ENCODE results near the gene KLF3.

KLF3 gene

DNA sequence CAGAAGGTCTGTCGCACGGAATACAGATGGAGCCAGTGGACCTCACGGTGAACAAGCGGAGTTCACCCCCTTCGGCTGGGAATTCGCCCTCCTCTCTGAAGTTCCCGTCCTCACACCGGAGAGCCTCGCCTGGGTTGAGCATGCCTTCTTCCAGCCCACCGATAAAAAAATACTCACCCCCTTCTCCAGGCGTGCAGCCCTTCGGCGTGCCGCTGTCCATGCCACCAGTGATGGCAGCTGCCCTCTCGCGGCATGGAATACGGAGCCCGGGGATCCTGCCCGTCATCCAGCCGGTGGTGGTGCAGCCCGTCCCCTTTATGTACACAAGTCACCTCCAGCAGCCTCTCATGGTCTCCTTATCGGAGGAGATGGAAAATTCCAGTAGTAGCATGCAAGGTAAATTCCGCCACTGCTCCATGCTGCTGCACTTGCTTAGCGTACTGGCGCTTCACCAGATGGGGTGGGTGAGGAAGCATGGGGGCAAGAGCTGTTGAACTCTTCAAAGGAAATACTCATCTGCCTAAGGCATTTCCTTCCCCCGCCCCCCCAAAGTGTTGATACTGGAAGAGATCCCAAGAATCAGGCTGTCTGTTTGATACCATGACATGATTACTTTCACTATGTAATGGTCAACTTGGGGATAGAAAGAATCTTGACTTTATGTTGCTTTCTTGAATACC lies 24.8 kb downstream of the KLF3 start:
- H3K4me2 ChIP-seq (ENCODE audit: low read length, poor library complexity, severe bottlenecking) = no peak overlapping the region
- H3K9ac ChIP-seq (ENCODE audit: low read length) = no peak overlapping the region
- DNase-seq = no peak
- H2BK15ac ChIP-seq (ENCODE audit: low read depth, poor library complexity, severe bottlenecking) = no peak overlapping the region
- H4K8ac ChIP-seq (ENCODE audit: low read length) = no peak overlapping the region
- no peak overlapping the region for H3K14ac ChIP-seq (ENCODE audit: low read length in 2 of 2)
- no peak overlapping the region for H3K27ac ChIP-seq (ENCODE audit: low read length, poor library complexity, severe bottlenecking)
- WGBS = 99% methylated on average over 24 of the region's 26 CpGs
- no peak overlapping the region for H4K91ac ChIP-seq (ENCODE audit: low read length)
- H3K18ac ChIP-seq (ENCODE audit: low read depth in 1 of 2, low read length in 2 of 2) = no peak overlapping the region
- peaks cover 27 to 76% of the 10 kb centered on the region in 2 experiments for H3K36me3 ChIP-seq (ENCODE audit: control insufficient read depth in 1 of 2, insufficient read depth in 2 of 2, low read depth in 1 of 2, low read length in 2 of 2)
- H2BK12ac ChIP-seq (ENCODE audit: low read length in 2 of 2) = no peak overlapping the region
- no peak overlapping the region for H3K4ac ChIP-seq (ENCODE audit: low read depth in 1 of 2, low read length in 2 of 2)
- H3K27me3 ChIP-seq (ENCODE audit: control insufficient read depth in 1 of 2, insufficient read depth in 1 of 2, low read length in 2 of 2) = no peaks in the 10 kb centered on the region
- no peak overlapping the region for H2AK5ac ChIP-seq (ENCODE audit: low read length, severe bottlenecking)
- H3K4me3 ChIP-seq (ENCODE audit: insufficient read depth in 1 of 2, low read depth in 1 of 2, low read length in 2 of 2) = no peak overlapping the region
- peaks cover 30% of the 10 kb centered on the region for H3K79me1 ChIP-seq (replicated peaks; ENCODE audit: low read length, poor library complexity, severe bottlenecking)
- H3K9me3 ChIP-seq (ENCODE audit: control insufficient read depth, low read length) = no peaks in the 10 kb centered on the region
- H2BK120ac ChIP-seq (ENCODE audit: low read depth, low read length) = no peak overlapping the region
- no peak overlapping the region for H2AFZ ChIP-seq (ENCODE audit: low read depth, low read length)
- no peaks in the 10 kb centered on the region for H3K4me1 ChIP-seq (ENCODE audit: control insufficient read depth, insufficient read depth, low read depth, low read length)
- no peak overlapping the region for H3K23ac ChIP-seq (ENCODE audit: low read length in 2 of 2)
- no peak overlapping the region for H2BK5ac ChIP-seq (ENCODE audit: low read depth, low read length, poor library complexity, severe bottlenecking)

DNA sequence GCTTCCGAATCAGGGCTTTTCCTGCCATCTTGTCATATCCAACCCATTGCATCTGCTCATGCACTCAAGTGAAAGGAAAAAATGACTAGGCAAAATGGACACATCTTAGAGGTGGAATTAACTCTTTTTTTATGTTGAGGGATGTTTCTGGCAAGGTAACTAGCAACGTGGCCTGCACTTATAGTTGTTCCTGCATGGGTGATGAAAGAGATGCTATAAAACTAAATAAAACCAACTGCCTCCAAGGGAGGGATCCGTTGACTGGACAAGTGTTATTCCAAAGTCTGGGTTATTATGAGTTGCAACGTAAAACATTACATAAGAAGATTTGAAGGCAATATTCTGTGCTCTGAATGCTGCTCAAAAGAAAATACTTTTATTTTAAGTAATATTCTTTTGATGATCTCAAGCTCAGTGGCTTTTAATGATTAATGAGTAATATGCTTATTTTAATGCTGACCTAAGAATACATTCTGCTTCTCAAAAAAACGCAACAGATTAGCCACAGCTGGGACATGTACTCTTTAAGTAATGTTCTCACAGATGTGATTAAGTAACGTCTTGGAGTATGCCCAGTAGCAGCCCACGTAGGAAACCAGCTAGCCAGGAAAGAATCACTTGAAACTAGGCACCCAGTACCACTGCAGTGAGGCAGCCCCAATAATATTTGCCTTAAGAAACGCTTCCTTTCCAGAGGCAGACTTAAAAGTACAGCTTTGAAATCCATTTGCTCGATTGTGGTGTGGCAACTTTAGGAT lies 27.4 kb downstream of the KLF3 start:
- 94% methylated on average over 7 of the region's 9 CpGs for WGBS
- no peak overlapping the region for H2BK15ac ChIP-seq (ENCODE audit: low read depth, poor library complexity, severe bottlenecking)

DNA sequence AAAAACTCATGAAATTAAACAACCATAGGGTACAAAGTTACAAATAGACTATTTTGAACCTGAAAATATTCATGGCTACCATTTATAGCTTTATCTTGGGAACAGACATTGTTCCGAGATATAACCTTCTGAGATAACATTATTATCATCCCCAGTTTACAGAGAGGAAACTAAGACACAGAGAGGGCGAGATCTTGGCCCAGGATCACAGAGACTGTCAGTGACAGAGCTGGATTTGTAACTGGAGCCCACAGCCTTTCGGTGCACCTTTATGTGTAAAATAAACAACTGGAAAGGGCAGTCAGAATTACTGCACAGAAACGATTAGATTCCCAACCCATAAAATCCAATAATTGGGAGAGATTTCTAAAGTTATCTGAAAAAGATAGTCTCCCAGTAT lies 28.4 kb downstream of the KLF3 start:
- peaks cover 33 to 90% of the 10 kb centered on the region in 2 experiments for H3K36me3 ChIP-seq (ENCODE audit: control insufficient read depth in 1 of 2, insufficient read depth in 2 of 2, low read depth in 1 of 2, low read length in 2 of 2)
- H2BK120ac ChIP-seq (ENCODE audit: low read depth, low read length) = no peak overlapping the region
- no peak overlapping the region for H3K4ac ChIP-seq (ENCODE audit: low read depth in 1 of 2, low read length in 2 of 2)
- no peak overlapping the region for H2BK15ac ChIP-seq (ENCODE audit: low read depth, poor library complexity, severe bottlenecking)
- no peak overlapping the region for H3K27ac ChIP-seq (ENCODE audit: low read length, poor library complexity, severe bottlenecking)
- no peaks in the 10 kb centered on the region for H3K4me1 ChIP-seq (ENCODE audit: control insufficient read depth, insufficient read depth, low read depth, low read length)
- H4K8ac ChIP-seq (ENCODE audit: low read length) = no peak overlapping the region
- DNase-seq = no peak
- no peaks in the 10 kb centered on the region for H3K9me3 ChIP-seq (ENCODE audit: control insufficient read depth, low read length)
- H4K91ac ChIP-seq (ENCODE audit: low read length) = no peak overlapping the region
- no peak overlapping the region for H3K4me3 ChIP-seq (ENCODE audit: insufficient read depth in 1 of 2, low read depth in 1 of 2, low read length in 2 of 2)
- H2BK12ac ChIP-seq (ENCODE audit: low read length in 2 of 2) = no peak overlapping the region
- no peak overlapping the region for H3K9ac ChIP-seq (ENCODE audit: low read length)
- no peak overlapping the region for H2AK5ac ChIP-seq (ENCODE audit: low read length, severe bottlenecking)
- H3K27me3 ChIP-seq (ENCODE audit: control insufficient read depth in 1 of 2, insufficient read depth in 1 of 2, low read length in 2 of 2) = no peaks in the 10 kb centered on the region
- H3K79me1 ChIP-seq (replicated peaks; ENCODE audit: low read length, poor library complexity, severe bottlenecking) = peaks cover 37% of the 10 kb centered on the region
- H3K18ac ChIP-seq (ENCODE audit: low read depth in 1 of 2, low read length in 2 of 2) = no peak overlapping the region
- H3K4me2 ChIP-seq (ENCODE audit: low read length, poor library complexity, severe bottlenecking) = no peak overlapping the region
- no peak overlapping the region for H3K23ac ChIP-seq (ENCODE audit: low read length in 2 of 2)
- no peak overlapping the region for H3K14ac ChIP-seq (ENCODE audit: low read length in 2 of 2)
- H2AFZ ChIP-seq (ENCODE audit: low read depth, low read length) = no peak overlapping the region
- 100% methylated on average over 1 of the region's 4 CpGs for WGBS
- H2BK5ac ChIP-seq (ENCODE audit: low read depth, low read length, poor library complexity, severe bottlenecking) = no peak overlapping the region

More for the DNA sequence above, 27.4 kb downstream of the KLF3 start:
- no peak overlapping the region for H2AK5ac ChIP-seq (ENCODE audit: low read length, severe bottlenecking)
- no peak overlapping the region for H2BK12ac ChIP-seq (ENCODE audit: low read length in 2 of 2)
- H3K36me3 ChIP-seq (ENCODE audit: control insufficient read depth in 1 of 2, insufficient read depth in 2 of 2, low read depth in 1 of 2, low read length in 2 of 2) = peaks cover 30 to 81% of the 10 kb centered on the region in 2 experiments
- H3K27me3 ChIP-seq (ENCODE audit: control insufficient read depth in 1 of 2, insufficient read depth in 1 of 2, low read length in 2 of 2) = no peaks in the 10 kb centered on the region
- no peak overlapping the region for H3K4me3 ChIP-seq (ENCODE audit: insufficient read depth in 1 of 2, low read depth in 1 of 2, low read length in 2 of 2)
- no peak overlapping the region for H3K27ac ChIP-seq (ENCODE audit: low read length, poor library complexity, severe bottlenecking)
- H3K18ac ChIP-seq (ENCODE audit: low read depth in 1 of 2, low read length in 2 of 2) = no peak overlapping the region
- no peaks in the 10 kb centered on the region for H3K9me3 ChIP-seq (ENCODE audit: control insufficient read depth, low read length)
- no peaks in the 10 kb centered on the region for H3K4me1 ChIP-seq (ENCODE audit: control insufficient read depth, insufficient read depth, low read depth, low read length)
- no peak overlapping the region for H4K8ac ChIP-seq (ENCODE audit: low read length)
- no peak overlapping the region for H3K14ac ChIP-seq (ENCODE audit: low read length in 2 of 2)
- no peak overlapping the region for H3K4ac ChIP-seq (ENCODE audit: low read depth in 1 of 2, low read length in 2 of 2)
- no peak overlapping the region for H4K91ac ChIP-seq (ENCODE audit: low read length)
- H2BK120ac ChIP-seq (ENCODE audit: low read depth, low read length) = no peak overlapping the region
- H3K9ac ChIP-seq (ENCODE audit: low read length) = peak overlapping the region; percentile 47
- H3K23ac ChIP-seq (ENCODE audit: low read length in 2 of 2) = no peak overlapping the region
- H3K4me2 ChIP-seq (ENCODE audit: low read length, poor library complexity, severe bottlenecking) = no peak overlapping the region
- peaks cover 37% of the 10 kb centered on the region for H3K79me1 ChIP-seq (replicated peaks; ENCODE audit: low read length, poor library complexity, severe bottlenecking)
- no peak overlapping the region for H2BK5ac ChIP-seq (ENCODE audit: low read depth, low read length, poor library complexity, severe bottlenecking)
- no peak overlapping the region for H2AFZ ChIP-seq (ENCODE audit: low read depth, low read length)
- DNase-seq = no peak

DNA sequence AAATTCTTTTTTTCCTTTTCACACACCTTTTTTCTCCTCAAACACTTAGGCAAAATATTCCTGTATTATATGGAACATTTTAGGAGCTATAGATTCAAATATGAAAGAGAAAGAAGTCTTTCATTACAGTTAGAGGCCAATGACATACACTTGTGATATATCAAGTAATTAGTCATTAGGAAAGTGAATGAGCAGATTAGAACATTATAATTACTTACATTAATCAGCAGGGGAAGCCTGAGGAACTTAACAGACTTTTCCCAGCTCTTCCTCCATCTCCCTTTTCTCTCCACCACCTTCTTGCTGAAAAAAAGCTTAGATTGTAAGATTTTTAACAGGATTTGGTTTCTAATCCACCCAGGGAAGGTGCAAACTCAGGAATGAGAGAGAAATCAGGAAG lies 29.6 kb downstream of the KLF3 start:
- Histone ChIP-seq H4K91ac (ENCODE audit: low read length) (no peak overlapping the region), H3K4me2 (ENCODE audit: low read length, poor library complexity, severe bottlenecking) (no peak overlapping the region), H3K9ac (ENCODE audit: low read length) (no peak overlapping the region), H3K23ac (ENCODE audit: low read length in 2 of 2) (no peak overlapping the region), H3K4me1 (ENCODE audit: control insufficient read depth, insufficient read depth, low read depth, low read length) (no peaks in the 10 kb centered on the region), H3K4ac (ENCODE audit: low read depth in 1 of 2, low read length in 2 of 2) (no peak overlapping the region), H3K14ac (ENCODE audit: low read length in 2 of 2) (no peak overlapping the region), H2BK15ac (ENCODE audit: low read depth, poor library complexity, severe bottlenecking) (no peak overlapping the region), H3K4me3 (ENCODE audit: insufficient read depth in 1 of 2, low read depth in 1 of 2, low read length in 2 of 2) (no peak overlapping the region), H2AK5ac (ENCODE audit: low read length, severe bottlenecking) (no peak overlapping the region), H2AFZ (ENCODE audit: low read depth, low read length) (no peak overlapping the region), H3K36me3 (ENCODE audit: control insufficient read depth in 1 of 2, insufficient read depth in 2 of 2, low read depth in 1 of 2, low read length in 2 of 2) (peaks cover 37 to 92% of the 10 kb centered on the region in 2 experiments), H3K18ac (ENCODE audit: low read depth in 1 of 2, low read length in 2 of 2) (no peak overlapping the region), H3K9me3 (ENCODE audit: control insufficient read depth, low read length) (no peaks in the 10 kb centered on the region), H4K8ac (ENCODE audit: low read length) (no peak overlapping the region), H3K79me1 (replicated peaks; ENCODE audit: low read length, poor library complexity, severe bottlenecking) (peaks cover 34% of the 10 kb centered on the region), H3K27me3 (ENCODE audit: control insufficient read depth in 1 of 2, insufficient read depth in 1 of 2, low read length in 2 of 2) (no peaks in the 10 kb centered on the region), H2BK5ac (ENCODE audit: low read depth, low read length, poor library complexity, severe bottlenecking) (no peak overlapping the region), H2BK120ac (ENCODE audit: low read depth, low read length) (no peak overlapping the region), H3K27ac (ENCODE audit: low read length, poor library complexity, severe bottlenecking) (no peak overlapping the region), H2BK12ac (ENCODE audit: low read length in 2 of 2) (no peak overlapping the region)
- no peak for DNase-seq

Data from mesenchymal stem cell (in vitro differentiated cells and primary cell).